T-cell (primary cell): ENCODE data around the gene PLEKHA8. TPM values are rescaled to one million over a fixed set of nuclear protein-coding genes. Genes with fewer than 3 reads are reported as not detected.

Experiments
- ATAC-seq, 4 experiments: fragments of 200-7000 bp in 3 of 4; fragments of 150-1000 bp in 1 of 4; cut with Tn5 transposase; replicated peaks in 1 of 4; 1 replicate in 3 of 4; 2 replicates in 1 of 4; pipeline ENCODE4 v1.10.0; 2021; ENCODE audit warnings: moderate library complexity in 3 of 4, mild to moderate bottlenecking in 2 of 4, moderate number of reproducible peaks in 1 of 4
- CTCF ChIA-PET, 2 donors: fragments of 300-600 bp; sonication (Branson Sonifier 250); formaldehyde crosslinking; loops; one replicate each; lab custom pipeline; 2022; ENCODE audit warnings: antibody characterized with exemption in 2 of 2; lab: Charles Lee
- POLR2A ChIA-PET, 2 donors: fragments of 300-600 bp; sonication (Branson Sonifier 250); formaldehyde crosslinking; loops; one replicate each; lab custom pipeline; 2022; ENCODE audit warnings: antibody characterized with exemption in 2 of 2; lab: Charles Lee
- DNase-seq, 35 experiments: peaks; one replicate each; pipeline versions ENCODE4 v3.0.0 to v3.0.0-alpha.2; 2013 to 2023
- H3K27ac ChIP-seq: one replicate; pipeline ENCODE4 v1.5.1; 2013; ENCODE audit warnings: low read length
- H3K27me3 ChIP-seq, 2 experiments: replicated peaks in 1 of 2; 1 replicate in 1 of 2; 2 replicates in 1 of 2; pipeline versions ENCODE4 v1.6.1 to v1.7.0; 2013; ENCODE audit warnings: low read length in 1 of 2, mixed read lengths in 1 of 2; ENCODE audit not compliant: control insufficient read depth in 2 of 2, insufficient read depth in 2 of 2; ENCODE audit errors: extremely low read depth in 1 of 2
- H3K36me3 ChIP-seq, 2 donors: 1 replicate in 1 of 2; 2 replicates in 1 of 2; pipeline versions ENCODE4 v1.6.1 to v1.7.0; 2013; ENCODE audit warnings: low read length in 1 of 2; ENCODE audit not compliant: control insufficient read depth in 2 of 2, insufficient read depth in 1 of 2; ENCODE audit errors: extremely low read depth in 1 of 2
- H3K4me1 ChIP-seq, 2 experiments: 1 replicate in 1 of 2; 2 replicates in 1 of 2; pipeline versions ENCODE4 v1.6.1 to v1.7.0; 2013; ENCODE audit warnings: low read length in 2 of 2, mixed read lengths in 1 of 2; ENCODE audit not compliant: insufficient read depth in 2 of 2, control insufficient read depth in 1 of 2; ENCODE audit errors: extremely low read depth in 1 of 2
- H3K4me3 ChIP-seq, 2 donors: 1 replicate in 1 of 2; 2 replicates in 1 of 2; pipeline versions ENCODE4 v1.5.1 to v1.7.0; 2013; ENCODE audit warnings: mild to moderate bottlenecking in 2 of 2, low read length in 1 of 2, moderate library complexity in 1 of 2; ENCODE audit not compliant: control insufficient read depth in 1 of 2; ENCODE audit errors: extremely low read depth in 1 of 2
- H3K9me3 ChIP-seq: 2 replicates; pipeline ENCODE4 v1.7.0; 2013
- H3K27ac Mint-ChIP-seq, 2 donors: one replicate each; pipeline ENCODE4 v1.8.0; 2020 to 2021; ENCODE audit warnings: mild to moderate bottlenecking in 2 of 2, mixed read lengths in 2 of 2
- H3K27me3 Mint-ChIP-seq, 2 donors: one replicate each; pipeline ENCODE4 v1.8.0; 2021 to 2022; ENCODE audit warnings: mixed read lengths in 2 of 2
- H3K36me3 Mint-ChIP-seq: one replicate; pipeline ENCODE4 v1.8.0; 2021; ENCODE audit warnings: mixed read lengths
- H3K4me1 Mint-ChIP-seq, 3 donors: one replicate each; pipeline ENCODE4 v1.8.0; 2020 to 2022; ENCODE audit warnings: mixed read lengths in 3 of 3, mild to moderate bottlenecking in 1 of 3
- H3K4me3 Mint-ChIP-seq, 3 donors: one replicate each; pipeline ENCODE4 v1.8.0; 2020 to 2022; ENCODE audit warnings: mild to moderate bottlenecking in 3 of 3, mixed read lengths in 3 of 3, moderate library complexity in 3 of 3
- H3K9me3 Mint-ChIP-seq, 3 donors: one replicate each; pipeline ENCODE4 v1.8.0; 2020 to 2022; ENCODE audit warnings: mixed read lengths in 3 of 3
- WGBS: methylation state at CpG from one replicate; pipeline ENCODE4 v1.1.5; 2013; ENCODE audit warnings: missing lambda C conversion rate; ENCODE audit not compliant: insufficient coverage; 5-methylcytosine and 5-hydroxymethylcytosine counted together
- total RNA-seq, 35 experiments: library from RNA in 6 of 35; stranded (reverse) in 6 of 35; fragments of 120-200 nt in 1 of 35; gene quantifications; one replicate each; pipeline versions ENCODE4 v1.2.1 to v1.2.4 and lab custom pipeline; 2013 to 2026

Gene PLEKHA8
- total RNA-seq, 5 donors from 2014 or later (not counting 1 experiment from before 2014, with no cell fraction given) = 8.6 to 11.2 (median 9.9) TPM

DNA sequence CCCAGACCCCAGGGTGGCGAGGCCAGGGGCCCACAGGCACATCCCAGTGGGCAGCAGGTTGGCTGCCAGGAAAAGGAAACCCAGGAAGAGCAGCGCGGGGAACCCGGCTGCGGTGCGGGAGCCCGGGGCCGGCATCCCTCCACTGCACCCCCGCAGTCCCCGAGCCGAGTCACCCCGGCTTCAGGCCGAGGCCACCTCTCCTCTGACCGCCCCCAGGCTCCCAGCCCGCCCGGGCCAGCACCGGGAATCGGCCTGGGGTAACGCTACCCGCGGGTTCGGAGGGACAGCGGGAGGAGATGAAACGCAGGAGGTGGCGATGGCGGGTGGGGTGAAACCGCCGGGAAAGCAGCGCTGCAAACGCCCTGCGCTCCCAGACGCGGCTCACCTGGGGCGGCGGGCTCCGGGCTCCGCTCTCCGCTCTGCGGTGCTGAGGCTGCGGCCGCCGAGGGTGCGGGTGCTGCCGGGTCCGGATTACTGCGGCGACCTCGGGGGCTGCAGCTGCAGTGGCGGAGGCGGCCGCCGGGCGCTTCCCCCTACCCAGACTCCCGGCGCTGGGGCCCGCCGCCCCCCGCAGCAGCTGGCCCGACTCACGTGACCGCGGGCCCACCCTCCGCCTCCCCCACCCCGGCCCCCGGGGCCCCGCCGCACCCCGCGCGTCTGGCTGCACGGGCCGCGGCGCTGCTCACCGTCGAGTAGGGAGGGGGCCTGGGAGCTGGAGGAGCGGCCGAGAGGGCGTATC, 38.8 kb upstream of the PLEKHA8 start, which contains the start of gene SCRN1:
TSS of gene SCRN1 (minus strand) at position 545 of the 739 bp plus-strand sequence. CDS start 20,734 bp downstream, outside the sequence.
- peak within 1 kb of the TSS; percentile 65 to 82 (median 81) for H3K4me3 Mint-ChIP-seq
- H3K4me1 Mint-ChIP-seq = peaks cover 10 to 23% (median 13%) of the 10 kb centered on the region in 3 donors
- Histone ChIP-seq H3K9me3 (no peaks in the 10 kb centered on the region), H3K4me3 (peak within 1 kb of the TSS; percentile 58 to 77), H3K27ac (no peak within 1 kb of the TSS), H3K27me3 (peaks cover 0 to 41% of the 10 kb centered on the region in 2 experiments), H3K4me1 (peaks cover 2 to 10% of the 10 kb centered on the region in 2 experiments), H3K36me3 (no peaks in the 10 kb centered on the region)
- peaks cover 0 to 13% (median 12%) of the 10 kb centered on the region in 3 donors for H3K9me3 Mint-ChIP-seq
- ATAC-seq (peak; percentile 54 to 66 (median 60)), DNase-seq (peak in 24 of 35 experiments; percentile 3 to 37 (median 10))
- H3K36me3 Mint-ChIP-seq = no peaks in the 10 kb centered on the region
- ChIA-PET CTCF (no interaction called here), POLR2A (no interaction called here)
- WGBS = 0% methylated on average over 47 of the region's 79 CpGs
- H3K27me3 Mint-ChIP-seq = peaks cover 38 to 56% of the 10 kb centered on the region in 2 donors
- H3K27ac Mint-ChIP-seq = peak within 1 kb of the TSS in 1 of 2 donors; percentile 46

DNA sequence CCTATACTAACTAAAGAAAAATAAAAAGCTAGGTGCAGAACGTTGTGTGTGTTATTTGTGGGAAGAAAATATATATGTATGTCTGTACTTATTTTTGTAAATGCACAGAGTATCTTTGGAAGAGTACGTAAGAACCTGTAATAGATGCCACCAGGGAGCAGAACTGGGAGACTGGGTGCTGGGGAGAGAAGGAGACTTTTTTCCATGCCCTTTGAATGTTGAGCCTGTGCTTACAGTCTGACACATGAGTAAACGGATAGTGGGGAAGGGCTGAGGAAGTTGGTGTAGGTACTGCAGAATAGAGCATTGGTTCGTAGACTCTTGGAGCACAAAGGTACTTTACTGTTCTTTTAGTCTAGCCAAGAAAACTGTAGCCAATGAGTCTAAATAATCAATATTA, 37.3 kb upstream of the PLEKHA8 start:
- DNase-seq = no peak
- Mint-ChIP-seq H3K36me3 (no peaks in the 10 kb centered on the region), H3K27ac (no peak overlapping the region), H3K27me3 (peaks cover 33 to 52% of the 10 kb centered on the region in 2 donors), H3K4me1 (peaks cover 10 to 19% (median 13%) of the 10 kb centered on the region in 3 donors), H3K9me3 (peaks cover 0 to 13% (median 12%) of the 10 kb centered on the region in 3 donors), H3K4me3 (peak overlapping the region; percentile 43 to 73 (median 65))
- no peak overlapping the region for H3K4me3 ChIP-seq
- H3K9me3 ChIP-seq = no peaks in the 10 kb centered on the region
- H3K4me1 ChIP-seq = peaks cover 2 to 10% of the 10 kb centered on the region in 2 experiments
- ChIA-PET CTCF (no interaction called here), POLR2A (no interaction called here)
- no peaks in the 10 kb centered on the region for H3K36me3 ChIP-seq
- ATAC-seq = no peak
- 72% methylated on average over 2 of the region's 4 CpGs for WGBS
- peaks cover 0 to 37% of the 10 kb centered on the region in 2 experiments for H3K27me3 ChIP-seq
- H3K27ac ChIP-seq = no peak overlapping the region

- CTCF ChIA-PET = interaction anchor here in 1 of 2 donors (0.6 kb wide), 1 partner anchor 530 kb away, joined by 5 read pairs; no protein-coding TSS in a partner anchor
- H3K4me1 ChIP-seq = peaks cover 2 to 10% of the 10 kb centered on the region in 2 experiments
- whole genome bisulfite sequencing = 85% methylated on average over 4 of the region's 5 CpGs
Observed at GRCh38 chr7:29991937-29992336, 36.3 kb upstream of the PLEKHA8 start.

GRCh38 chr7:29993140-29993539, 35.1 kb upstream of the PLEKHA8 start:
- DNase-seq (no peak), ATAC-seq (no peak)
- H3K27ac ChIP-seq = no peak overlapping the region
- H3K27me3 ChIP-seq = peaks cover 0 to 34% of the 10 kb centered on the region in 2 experiments
- H3K36me3 ChIP-seq = no peaks in the 10 kb centered on the region
- peaks cover 5 to 11% (median 8%) of the 10 kb centered on the region in 3 donors for H3K4me1 Mint-ChIP-seq
- no peaks in the 10 kb centered on the region for H3K9me3 ChIP-seq
- H3K4me3 Mint-ChIP-seq = no peak overlapping the region
- ChIA-PET CTCF (interaction anchor here in 1 of 2 donors (0.9 kb wide), 1 partner anchor 68 kb away, joined by 3 read pairs; no protein-coding TSS in a partner anchor), POLR2A (no interaction called here)
- H3K4me3 ChIP-seq = no peak overlapping the region
- peaks cover 37 to 53% of the 10 kb centered on the region in 2 donors for H3K27me3 Mint-ChIP-seq
- no peaks in the 10 kb centered on the region for H3K36me3 Mint-ChIP-seq
- H3K4me1 ChIP-seq = peaks cover 2 to 10% of the 10 kb centered on the region in 2 experiments
- WGBS = 83% methylated on average over 2 of the region's 4 CpGs
- H3K9me3 Mint-ChIP-seq = peaks cover 7 to 28% (median 21%) of the 10 kb centered on the region in 3 donors
- no peak overlapping the region for H3K27ac Mint-ChIP-seq

More at GRCh38 chr7:29991937-29992336, 36.3 kb upstream of the PLEKHA8 start:
- H3K27me3 Mint-ChIP-seq = peaks cover 38 to 56% of the 10 kb centered on the region in 2 donors
- peaks cover 0 to 37% of the 10 kb centered on the region in 2 experiments for H3K27me3 ChIP-seq
- DNase-seq (no peak), ATAC-seq (no peak)
- no peak overlapping the region for H3K4me3 Mint-ChIP-seq
- no peak overlapping the region for H3K4me3 ChIP-seq
- peaks cover 6 to 22% (median 17%) of the 10 kb centered on the region in 3 donors for H3K9me3 Mint-ChIP-seq
- H3K27ac ChIP-seq = no peak overlapping the region
- H3K9me3 ChIP-seq = no peaks in the 10 kb centered on the region
- no peaks in the 10 kb centered on the region for H3K36me3 Mint-ChIP-seq
- H3K36me3 ChIP-seq = no peaks in the 10 kb centered on the region
- no peak overlapping the region for H3K27ac Mint-ChIP-seq
- H3K4me1 Mint-ChIP-seq = peaks cover 10 to 19% (median 13%) of the 10 kb centered on the region in 3 donors
- POLR2A ChIA-PET = no interaction called here

DNA sequence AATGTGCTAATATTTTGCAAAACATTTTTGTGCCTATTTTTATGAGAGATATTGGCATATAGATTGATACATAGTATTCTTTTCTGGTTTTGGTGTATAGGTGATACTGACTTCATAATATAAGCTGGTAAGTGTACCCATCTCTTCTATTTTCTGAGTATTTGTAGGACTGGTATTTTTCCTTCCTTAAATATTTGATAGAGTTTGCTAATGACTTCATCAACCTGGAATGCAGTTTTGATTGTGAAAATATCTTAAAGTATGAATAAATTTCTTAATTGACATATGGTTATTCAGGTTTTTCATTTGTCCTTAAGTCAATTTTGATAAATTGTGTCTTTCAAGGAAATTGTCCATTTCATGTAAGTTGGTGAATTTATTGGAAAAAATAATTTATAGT, 32.6 kb upstream of the PLEKHA8 start:
- ChIA-PET POLR2A (no interaction called here), CTCF (no interaction called here)
- H3K27ac ChIP-seq = no peak overlapping the region
- H3K27me3 ChIP-seq = peaks cover 0 to 20% of the 10 kb centered on the region in 2 experiments
- no peaks in the 10 kb centered on the region for H3K9me3 ChIP-seq
- Mint-ChIP-seq H3K36me3 (no peaks in the 10 kb centered on the region), H3K4me3 (no peak overlapping the region), H3K27me3 (peaks cover 42 to 58% of the 10 kb centered on the region in 2 donors), H3K9me3 (peaks cover 7 to 28% (median 21%) of the 10 kb centered on the region in 3 donors), H3K4me1 (no peaks in the 10 kb centered on the region), H3K27ac (no peak overlapping the region)
- no peak for ATAC-seq
- no peak for DNase-seq
- H3K36me3 ChIP-seq = no peaks in the 10 kb centered on the region
- no peak overlapping the region for H3K4me3 ChIP-seq
- no peaks in the 10 kb centered on the region for H3K4me1 ChIP-seq

- ChIA-PET POLR2A (no interaction called here), CTCF (no interaction called here)
- Histone ChIP-seq H3K36me3 (no peaks in the 10 kb centered on the region), H3K4me3 (no peak overlapping the region), H3K27me3 (peaks cover 0 to 18% of the 10 kb centered on the region in 2 experiments), H3K27ac (no peak overlapping the region), H3K4me1 (no peaks in the 10 kb centered on the region), H3K9me3 (no peaks in the 10 kb centered on the region)
- Mint-ChIP-seq H3K36me3 (no peaks in the 10 kb centered on the region), H3K9me3 (peaks cover 7 to 28% (median 21%) of the 10 kb centered on the region in 3 donors), H3K27ac (no peak overlapping the region), H3K4me3 (no peak overlapping the region), H3K4me1 (no peaks in the 10 kb centered on the region), H3K27me3 (peaks cover 42 to 59% of the 10 kb centered on the region in 2 donors)
- DNase-seq (no peak), ATAC-seq (no peak)
Observed at GRCh38 chr7:29996321-29996720, 31.9 kb upstream of the PLEKHA8 start.
